Astrocyte (in vitro differentiated cells and primary cell): ENCODE results near the gene RAB4A. TPM values are rescaled to one million over a fixed set of nuclear protein-coding genes. Genes with fewer than 3 reads are reported as not detected.

Experiments
- DNase-seq: peaks from one replicate; pipeline ENCODE4 v3.0.0-alpha.2; 2010; ENCODE audit warnings: low read depth
- FAIRE-seq: peaks from 2 replicates; lab custom pipeline; 2011; peaks lifted over from hg19 to GRCh38; lab: Jason Lieb, UNC
- H2AFZ ChIP-seq: 2 replicates; pipeline ENCODE4 v1.6.0; 2012; ENCODE audit warnings: low read depth, low read length, inconsistent platforms
- H3K27ac ChIP-seq: 2 replicates; pipeline ENCODE4 v1.5.1; 2011; ENCODE audit warnings: low read depth, low read length, inconsistent platforms
- H3K27me3 ChIP-seq: 2 replicates; pipeline ENCODE4 v1.6.0; 2011; ENCODE audit warnings: low read length, inconsistent platforms; ENCODE audit not compliant: insufficient read depth
- H3K36me3 ChIP-seq: 2 replicates; pipeline ENCODE4 v1.5.1; 2011; ENCODE audit warnings: low read length, inconsistent platforms; ENCODE audit not compliant: insufficient read depth
- H3K4me1 ChIP-seq: 2 replicates; pipeline ENCODE4 v1.5.1; 2011; ENCODE audit warnings: low read length, inconsistent platforms; ENCODE audit not compliant: insufficient read depth
- H3K4me2 ChIP-seq: 2 replicates; pipeline ENCODE4 v1.6.0; 2012; ENCODE audit warnings: low read length, inconsistent platforms
- H3K4me3 ChIP-seq: 2 replicates; pipeline ENCODE4 v1.5.1; 2011; ENCODE audit warnings: low read depth, mild to moderate bottlenecking, low read length, inconsistent platforms; ENCODE audit not compliant: insufficient read depth
- H3K79me2 ChIP-seq: 2 replicates; pipeline ENCODE4 v1.6.0; 2012; ENCODE audit warnings: mild to moderate bottlenecking, low read length, inconsistent platforms; ENCODE audit not compliant: insufficient read depth
- H3K9ac ChIP-seq: 2 replicates; pipeline ENCODE4 v1.6.0; 2012; ENCODE audit warnings: mild to moderate bottlenecking, low read length, inconsistent platforms
- H3K9me3 ChIP-seq: 2 replicates; pipeline ENCODE4 v1.5.1; 2012; ENCODE audit warnings: low read depth, mild to moderate bottlenecking, low read length, inconsistent platforms; ENCODE audit not compliant: insufficient read depth
- H4K20me1 ChIP-seq: 2 replicates; pipeline ENCODE4 v1.6.0; 2012; ENCODE audit warnings: low read length, inconsistent platforms; ENCODE audit not compliant: insufficient read depth
- H3K27ac Mint-ChIP-seq: one replicate; pipeline ENCODE4 v1.8.0; 2021; ENCODE audit warnings: mild to moderate bottlenecking, mixed read lengths; ENCODE audit not compliant: unreplicated experiment
- H3K27me3 Mint-ChIP-seq: one replicate; pipeline ENCODE4 v1.8.0; 2021; ENCODE audit warnings: low read depth, mixed read lengths; ENCODE audit not compliant: unreplicated experiment
- H3K36me3 Mint-ChIP-seq: one replicate; pipeline ENCODE4 v1.8.0; 2021; ENCODE audit warnings: low read depth, mixed read lengths; ENCODE audit not compliant: unreplicated experiment
- H3K4me1 Mint-ChIP-seq: one replicate; pipeline ENCODE4 v1.8.0; 2021; ENCODE audit warnings: low read depth, mixed read lengths; ENCODE audit not compliant: unreplicated experiment
- H3K4me3 Mint-ChIP-seq: one replicate; pipeline ENCODE4 v1.8.0; 2021; ENCODE audit warnings: mild to moderate bottlenecking, moderate library complexity, mixed read lengths; ENCODE audit not compliant: unreplicated experiment
- H3K9me3 Mint-ChIP-seq: one replicate; pipeline ENCODE4 v1.8.0; 2021; ENCODE audit warnings: mild to moderate bottlenecking, mixed read lengths; ENCODE audit not compliant: unreplicated experiment
- CTCF ChIP-seq: IDR thresholded peaks from 2 replicates; pipeline ENCODE4 v1.5.1; 2011; ENCODE audit warnings: low read depth, mild to moderate bottlenecking, inconsistent platforms, low read length, moderate library complexity; ENCODE audit not compliant: insufficient read depth
- EZH2 ChIP-seq: IDR thresholded peaks from 2 replicates; pipeline ENCODE4 v1.6.1; 2012; ENCODE audit warnings: mild to moderate bottlenecking, low read length, inconsistent platforms; ENCODE audit not compliant: insufficient read depth
- total RNA-seq: library from RNA; stranded (reverse); gene quantifications from 2 replicates; pipeline ENCODE4 v1.2.1, GENCODE V29; 2021

Gene RAB4A
- total RNA-seq, 1 donor from 2014 or later = 58.6 TPM

DNA sequence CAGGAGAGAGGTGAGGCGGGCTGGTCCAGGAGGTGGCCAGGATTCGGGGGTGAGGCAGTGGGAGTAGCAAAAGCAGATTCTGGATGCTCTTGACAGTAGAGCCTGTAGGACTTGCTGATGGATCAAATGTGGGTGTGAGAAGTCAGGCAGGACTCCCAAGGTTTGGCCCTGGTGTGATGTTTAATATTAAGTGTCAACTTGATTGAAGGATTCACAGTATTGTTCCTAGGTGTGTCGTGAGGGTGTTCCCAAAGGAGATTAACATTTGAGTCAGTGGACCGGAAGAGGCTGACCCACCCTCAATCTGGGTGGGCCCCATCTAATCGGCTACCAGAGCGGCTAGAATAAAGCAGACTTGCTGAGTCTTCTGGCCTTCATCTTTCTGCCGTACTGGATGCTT, 6.8 kb upstream of the RAB4A start:
- H4K20me1 ChIP-seq = no peaks in the 10 kb centered on the region
- no peaks in the 10 kb centered on the region for H3K4me1 ChIP-seq
- no peak overlapping the region for H3K4me3 Mint-ChIP-seq
- peaks cover 6% of the 10 kb centered on the region for H3K9me3 Mint-ChIP-seq
- H3K36me3 Mint-ChIP-seq = peaks cover 4% of the 10 kb centered on the region
- H3K4me2 ChIP-seq = no peak overlapping the region
- peaks cover 3% of the 10 kb centered on the region for H3K27me3 Mint-ChIP-seq
- FAIRE-seq = no peak
- H3K27me3 ChIP-seq = no peaks in the 10 kb centered on the region
- no peaks in the 10 kb centered on the region for H3K79me2 ChIP-seq
- H3K27ac ChIP-seq = no peak overlapping the region
- no peak overlapping the region for H2AFZ ChIP-seq
- TF ChIP-seq CTCF (no peak), EZH2 (no peak)
- no peaks in the 10 kb centered on the region for H3K36me3 ChIP-seq
- no peak for DNase-seq
- no peak overlapping the region for H3K4me3 ChIP-seq
- H3K9me3 ChIP-seq = no peaks in the 10 kb centered on the region
- H3K27ac Mint-ChIP-seq = no peak overlapping the region
- no peaks in the 10 kb centered on the region for H3K4me1 Mint-ChIP-seq
- no peak overlapping the region for H3K9ac ChIP-seq

GRCh38 chr1:229264487-229264886, 6.4 kb upstream of the RAB4A start:
- TF ChIP-seq EZH2 (no peak), CTCF (no peak)
- no peak for FAIRE-seq
- H3K27ac Mint-ChIP-seq = no peak overlapping the region

GRCh38 chr1:229266274-229266673, 4.6 kb upstream of the RAB4A start:
- DNase-seq = no peak
- no peak for TF ChIP-seq EZH2
- no peak for TF ChIP-seq CTCF
- no peak overlapping the region for H3K4me3 ChIP-seq
- H3K4me2 ChIP-seq = no peak overlapping the region
- no peaks in the 10 kb centered on the region for H3K79me2 ChIP-seq
- Mint-ChIP-seq H3K36me3 (peaks cover 4% of the 10 kb centered on the region), H3K4me3 (no peak overlapping the region), H3K4me1 (no peaks in the 10 kb centered on the region), H3K27me3 (no peaks in the 10 kb centered on the region), H3K27ac (no peak overlapping the region), H3K9me3 (peaks cover 6% of the 10 kb centered on the region)
- H4K20me1 ChIP-seq = no peaks in the 10 kb centered on the region
- H3K27ac ChIP-seq = no peak overlapping the region
- H2AFZ ChIP-seq = no peak overlapping the region
- no peaks in the 10 kb centered on the region for H3K36me3 ChIP-seq
- H3K4me1 ChIP-seq = no peaks in the 10 kb centered on the region
- no peaks in the 10 kb centered on the region for H3K27me3 ChIP-seq
- H3K9ac ChIP-seq = no peak overlapping the region
- FAIRE-seq = no peak
- no peaks in the 10 kb centered on the region for H3K9me3 ChIP-seq

More at GRCh38 chr1:229264487-229264886, 6.4 kb upstream of the RAB4A start:
- DNase-seq = no peak
- Mint-ChIP-seq H3K36me3 (peaks cover 4% of the 10 kb centered on the region), H3K9me3 (peaks cover 6% of the 10 kb centered on the region), H3K27me3 (peaks cover 3% of the 10 kb centered on the region), H3K4me3 (no peak overlapping the region), H3K4me1 (no peaks in the 10 kb centered on the region)
- Histone ChIP-seq H3K4me2 (no peak overlapping the region), H3K27ac (no peak overlapping the region), H3K4me1 (no peaks in the 10 kb centered on the region), H3K27me3 (no peaks in the 10 kb centered on the region), H3K36me3 (no peaks in the 10 kb centered on the region), H3K9me3 (no peaks in the 10 kb centered on the region), H3K9ac (no peak overlapping the region), H3K79me2 (no peaks in the 10 kb centered on the region), H3K4me3 (no peak overlapping the region), H2AFZ (no peak overlapping the region), H4K20me1 (no peaks in the 10 kb centered on the region)
